CD4-positive, alpha-beta T cell treated with Interleukin-4 for 4 hours (primary cell): Measurements from ENCODE around the gene DDR1.
"Not testable (repeated sequence)": the region's sequence is repeated elsewhere in the genome, so short reads cannot be mapped to it uniquely, and the experiment has no call there.

Experiments used
- DNase-seq: peaks from one replicate; pipeline ENCODE4 v3.0.0-alpha.2; 2020

Gene DDR1

DNA sequence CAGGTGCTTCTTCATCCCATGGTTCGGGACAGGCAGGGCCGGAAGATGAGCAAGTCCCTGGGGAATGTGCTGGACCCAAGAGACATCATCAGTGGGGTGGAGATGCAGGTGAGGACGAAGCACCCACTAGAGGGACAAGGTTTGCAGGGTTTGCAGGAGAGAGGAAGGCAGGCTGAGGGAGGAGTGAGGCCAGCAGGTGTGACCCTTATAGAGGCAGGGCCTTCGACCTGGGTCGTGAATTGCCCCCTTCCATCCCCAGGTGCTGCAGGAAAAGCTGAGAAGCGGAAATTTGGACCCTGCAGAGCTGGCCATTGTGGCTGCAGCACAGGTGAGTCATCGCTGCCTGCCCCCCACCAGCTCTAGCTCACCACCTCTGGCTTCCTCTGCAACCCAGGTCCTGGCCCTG is 38.1 kb downstream of the DDR1 start:
- no peak for DNase-seq

DNA sequence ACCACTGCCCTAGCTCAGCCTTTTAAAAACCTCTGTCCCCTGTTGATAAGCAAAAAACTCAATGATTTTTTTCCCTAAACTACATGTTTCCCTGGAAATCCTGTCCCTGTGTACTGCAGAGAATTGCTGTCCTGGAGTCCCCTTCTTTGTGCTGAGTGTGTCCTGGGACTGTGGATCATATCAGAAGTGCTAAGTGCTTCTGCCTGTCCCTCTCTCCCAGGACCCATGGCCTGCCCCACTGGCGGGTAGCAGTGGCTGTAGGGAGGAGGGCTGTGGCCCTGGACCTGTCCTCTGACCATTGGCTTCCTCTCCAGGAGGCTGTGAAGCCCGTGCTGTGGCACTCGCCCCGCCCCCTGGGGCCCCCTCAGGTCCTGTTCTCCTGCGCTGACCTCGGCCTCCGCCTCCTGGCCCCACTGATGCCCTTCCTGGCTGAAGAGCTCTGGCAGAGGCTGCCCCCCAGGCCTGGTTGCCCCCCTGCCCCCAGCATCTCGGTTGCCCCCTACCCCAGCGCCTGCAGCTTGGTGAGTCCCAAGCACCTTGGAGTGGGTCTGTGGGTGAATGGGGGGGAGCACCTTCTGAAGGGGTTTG is 39.8 kb downstream of the DDR1 start:
- not testable (repeated sequence) for DNase-seq

DNA sequence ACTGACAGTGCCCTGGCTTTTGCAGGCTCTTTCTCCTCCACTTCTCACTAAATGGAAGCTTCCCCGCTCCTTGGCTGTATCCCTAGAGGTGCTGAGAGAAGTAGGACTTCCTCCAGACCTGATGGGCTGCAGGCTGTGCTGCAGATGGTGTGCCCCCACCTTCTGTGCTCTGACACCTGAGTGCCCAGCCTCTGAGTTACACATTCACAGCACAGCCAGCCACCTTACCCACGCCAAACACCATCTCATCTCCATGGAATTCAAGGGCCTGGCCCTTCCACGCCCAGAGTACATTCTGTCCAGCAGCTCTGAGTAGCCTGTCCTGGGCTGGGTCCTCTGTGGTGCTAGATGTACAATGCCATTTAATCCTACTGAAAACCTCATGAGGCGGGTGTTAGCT is 42.3 kb downstream of the DDR1 start:
- no peak for DNase-seq

DNA sequence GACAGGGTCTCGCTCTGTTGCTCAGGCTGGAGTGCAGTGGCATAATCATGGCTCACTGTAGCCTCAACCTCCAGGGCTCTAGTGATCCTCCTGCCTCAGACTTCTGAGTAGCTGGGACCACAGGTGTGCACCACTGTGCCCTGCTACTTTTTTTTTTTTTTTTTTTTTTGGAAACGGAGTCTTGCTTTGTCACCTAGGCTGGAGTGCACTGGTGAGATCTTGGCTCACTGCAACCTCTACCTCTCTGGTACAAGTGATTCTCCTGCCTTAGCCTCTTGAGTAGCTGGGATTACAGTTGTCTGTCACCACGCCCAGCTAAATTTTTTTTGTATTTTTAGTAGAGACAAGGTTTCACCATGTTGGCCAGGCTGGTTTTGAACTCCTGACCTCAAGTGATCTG is 42.8 kb downstream of the DDR1 start:
- not testable (repeated sequence) for DNase-seq

- DNase-seq, result no peak
These were observed 44.4 kb downstream of the DDR1 start for GRCh38 chr6:30928677-30929076.

GRCh38 chr6:30930506-30930905 is 46.2 kb downstream of the DDR1 start:
- DNase-seq, result no peak

DNA sequence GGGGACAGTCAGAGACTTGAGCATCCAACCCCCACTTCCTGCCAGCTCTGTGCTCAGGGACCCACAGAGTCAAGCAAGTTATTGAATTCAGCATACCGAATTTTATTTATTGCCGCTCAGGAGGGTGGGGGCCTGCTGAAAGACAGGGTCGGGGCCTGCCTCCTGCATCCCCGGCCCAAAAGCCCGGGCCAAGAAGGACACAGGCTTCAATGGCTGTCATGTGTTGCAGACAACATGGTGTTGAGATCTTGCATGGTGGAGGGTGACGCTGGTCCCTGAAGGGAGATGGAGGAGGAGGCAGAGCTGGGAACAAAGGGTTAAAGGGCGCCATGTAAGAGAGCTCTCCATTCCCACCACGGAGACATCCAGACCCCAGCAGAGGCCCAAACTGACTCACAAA is 47.0 kb downstream of the DDR1 start:
- DNase-seq, result no peak

- DNase-seq, result no peak
These were observed 47.8 kb downstream of the DDR1 start, which contains the start of gene SFTA2 for GRCh38 chr6:30931969-30932645. SFTA2 (minus strand) TSS chr6:30932170; CDS start chr6:30932096, 74 bp downstream.

- DNase-seq, result no peak
These were observed 48.5 kb downstream of the DDR1 start for GRCh38 chr6:30932665-30933365.

DNA sequence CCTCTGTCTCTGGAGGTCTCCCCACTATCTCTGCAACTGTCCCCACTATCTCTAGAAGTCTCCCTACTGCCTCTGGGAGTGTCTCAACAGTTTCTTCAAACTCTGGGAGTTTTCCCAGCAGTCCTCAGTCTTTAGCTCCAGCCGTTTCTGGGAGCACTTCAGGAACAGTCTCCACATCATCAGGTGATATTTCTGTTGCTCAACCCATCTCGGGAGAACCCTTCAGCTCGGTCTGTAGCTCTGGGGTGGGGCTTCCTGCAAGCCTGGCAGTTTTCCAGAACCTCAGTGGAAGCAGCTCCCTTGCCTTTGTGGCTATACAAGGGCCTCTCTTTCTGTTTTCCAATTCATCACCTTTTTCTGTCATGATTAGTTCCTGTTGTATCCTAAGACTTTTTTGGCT is 50.7 kb downstream of the DDR1 start:
- no peak for DNase-seq

DNA sequence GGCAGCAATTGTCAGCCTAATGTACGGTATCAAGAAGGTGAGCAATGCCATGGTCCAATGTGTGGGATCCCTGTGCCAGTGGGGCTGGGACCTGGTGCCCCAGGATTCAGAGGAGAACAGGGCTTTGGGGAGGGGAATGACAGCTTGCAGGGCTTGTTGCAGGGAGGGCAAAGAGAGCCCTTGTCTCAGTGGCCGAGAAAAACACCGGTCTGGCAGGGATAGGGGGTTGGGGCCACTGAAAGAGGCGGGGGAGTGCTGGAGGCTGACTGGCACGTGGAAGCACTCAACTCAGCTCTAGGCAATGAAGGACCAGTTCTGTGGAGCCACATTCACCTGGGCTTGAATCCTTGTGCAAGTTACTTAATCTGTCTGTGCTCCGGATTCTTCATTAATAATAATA is 52.9 kb downstream of the DDR1 start:
- DNase-seq, result no peak

- DNase-seq, result no peak
These were observed 54.4 kb downstream of the DDR1 start for GRCh38 chr6:30938730-30939129.

- DNase-seq, result no peak
These were observed 55.2 kb downstream of the DDR1 start for GRCh38 chr6:30939473-30939872.

- DNase-seq, result no peak
These were observed 56.2 kb downstream of the DDR1 start, which contains the start of gene MUCL3 for GRCh38 chr6:30940361-30940986. MUCL3 (plus strand) TSS chr6:30940973; CDS start chr6:30941000, 27 bp downstream.

DNA sequence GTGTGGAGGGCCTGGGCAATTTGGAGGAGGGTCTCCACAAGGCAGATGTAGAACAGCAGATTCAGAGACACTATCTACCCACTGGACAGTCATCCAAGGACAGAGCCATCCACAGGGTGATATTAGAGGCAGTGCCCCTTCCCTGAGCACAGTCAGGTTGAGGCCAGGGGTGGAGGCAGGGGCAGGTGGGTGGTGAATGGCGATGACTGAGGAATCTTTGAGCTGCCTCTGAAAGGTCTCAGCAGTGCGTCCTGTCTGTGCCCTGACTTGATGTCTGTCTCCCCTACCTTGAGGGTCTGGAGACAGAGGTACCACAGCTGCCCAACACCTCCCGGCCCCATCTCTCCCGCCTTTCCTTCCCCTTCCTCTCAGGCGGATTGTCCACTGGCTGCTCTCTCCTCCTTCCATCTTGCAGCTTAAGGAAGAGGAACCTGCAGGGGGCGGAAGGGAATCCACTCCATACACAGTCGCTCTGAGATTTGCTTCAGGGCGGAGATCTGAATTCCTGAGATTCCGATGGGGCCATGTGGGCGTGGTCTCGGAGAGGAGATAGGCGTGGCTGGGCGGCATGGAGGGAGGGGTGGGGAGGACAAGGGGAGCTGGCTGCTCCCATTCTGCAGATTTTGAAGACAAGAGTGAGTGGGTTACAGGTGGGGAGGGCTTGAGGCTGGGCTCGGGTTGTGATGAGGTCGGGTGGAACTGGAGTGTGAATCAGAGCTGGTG is 58.2 kb downstream of the DDR1 start:
- DNase-seq, result no peak

- no peak for DNase-seq
These were observed 59.7 kb downstream of the DDR1 start for GRCh38 chr6:30944051-30944450.

DNA sequence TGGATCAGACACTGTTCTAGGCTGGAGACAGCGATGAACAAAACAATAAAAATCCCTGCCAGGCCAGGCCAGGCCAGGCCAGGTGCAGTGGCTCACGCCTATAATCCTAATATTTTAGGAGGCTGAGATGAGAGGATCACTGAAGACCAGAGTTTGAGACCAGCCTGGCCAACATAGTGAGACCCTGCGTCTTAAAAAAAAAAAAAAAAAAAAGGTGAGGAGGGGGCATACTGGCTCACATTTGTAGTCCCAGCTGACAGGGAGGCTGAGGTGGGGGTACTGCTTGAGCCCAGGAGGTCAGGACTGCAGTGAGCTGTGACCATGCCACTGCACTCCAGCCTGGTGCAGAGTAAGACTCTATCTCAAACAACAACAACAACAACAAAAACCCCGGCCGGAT is 61.0 kb downstream of the DDR1 start:
- DNase-seq, result no peak

GRCh38 chr6:30947231-30947630 is 62.9 kb downstream of the DDR1 start:
- DNase-seq, result no peak

GRCh38 chr6:30948811-30949210 is 64.5 kb downstream of the DDR1 start:
- no peak for DNase-seq
